Measurements from ENCODE around the gene RACK1. TPM values are rescaled to one million over a fixed set of nuclear protein-coding genes. Genes with fewer than 3 reads are reported as not detected.
A peak's percentile ranks its signal among the peaks of the same experiment; 100 is the strongest.
"Not testable (repeated sequence)": the region's sequence is repeated elsewhere in the genome, so short reads cannot be mapped to it uniquely, and the experiment has no call there.

Gene RACK1
- total RNA-seq, 1 donor from 2014 or later = 1,656 TPM

- DNase-seq (ENCODE audit: low read depth) (no peak), FAIRE-seq (no peak)
- TF ChIP-seq CTCF (IDR thresholded peaks at IDR 0.05; ENCODE audit: insufficient read depth, low read depth, low read length) = no peak
- no peak for TF ChIP-seq EZH2 (IDR thresholded peaks at IDR 0.05; ENCODE audit: insufficient read depth, low read length)
- Histone ChIP-seq H3K36me3 (ENCODE audit: insufficient read depth, low read length) (no peaks in the 10 kb centered on the region), H3K27me3 (ENCODE audit: insufficient read depth, low read length) (no peaks in the 10 kb centered on the region), H4K20me1 (ENCODE audit: insufficient read depth, low read length) (no peaks in the 10 kb centered on the region), H3K4me2 (ENCODE audit: low read length) (no peak overlapping the region), H3K9me3 (ENCODE audit: insufficient read depth, low read depth, low read length) (no peaks in the 10 kb centered on the region), H3K79me2 (ENCODE audit: insufficient read depth, low read length) (no peaks in the 10 kb centered on the region), H3K9ac (ENCODE audit: low read length) (no peak overlapping the region), H3K27ac (ENCODE audit: low read depth, low read length) (no peak overlapping the region), H3K4me1 (ENCODE audit: insufficient read depth, low read length) (no peaks in the 10 kb centered on the region), H3K4me3 (ENCODE audit: insufficient read depth, low read depth, low read length) (no peak overlapping the region), H2AFZ (ENCODE audit: low read depth, low read length) (no peak overlapping the region)
- H3K9me3 Mint-ChIP-seq (ENCODE audit: unreplicated experiment) = no peaks in the 10 kb centered on the region
- no peaks in the 10 kb centered on the region for H3K27me3 Mint-ChIP-seq (ENCODE audit: low read depth, unreplicated experiment)
- no peak overlapping the region for H3K4me3 Mint-ChIP-seq (ENCODE audit: unreplicated experiment)
- H3K36me3 Mint-ChIP-seq (ENCODE audit: low read depth, unreplicated experiment) = no peaks in the 10 kb centered on the region
- H3K4me1 Mint-ChIP-seq (ENCODE audit: low read depth, unreplicated experiment) = peaks cover 2% of the 10 kb centered on the region
- H3K27ac Mint-ChIP-seq (ENCODE audit: unreplicated experiment) = peak overlapping the region; percentile 83
These were observed 38.2 kb upstream of the RACK1 start for GRCh38 chr5:181281984-181282316.

- Mint-ChIP-seq H3K4me1 (ENCODE audit: low read depth, unreplicated experiment) (peaks cover 2% of the 10 kb centered on the region), H3K27ac (ENCODE audit: unreplicated experiment) (peak overlapping the region; percentile 83), H3K36me3 (ENCODE audit: low read depth, unreplicated experiment) (no peaks in the 10 kb centered on the region), H3K9me3 (ENCODE audit: unreplicated experiment) (no peaks in the 10 kb centered on the region), H3K27me3 (ENCODE audit: low read depth, unreplicated experiment) (no peaks in the 10 kb centered on the region), H3K4me3 (ENCODE audit: unreplicated experiment) (no peak overlapping the region)
- Histone ChIP-seq H2AFZ (ENCODE audit: low read depth, low read length) (no peak overlapping the region), H3K36me3 (ENCODE audit: insufficient read depth, low read length) (no peaks in the 10 kb centered on the region), H3K27me3 (ENCODE audit: insufficient read depth, low read length) (no peaks in the 10 kb centered on the region), H4K20me1 (ENCODE audit: insufficient read depth, low read length) (no peaks in the 10 kb centered on the region), H3K79me2 (ENCODE audit: insufficient read depth, low read length) (no peaks in the 10 kb centered on the region), H3K4me3 (ENCODE audit: insufficient read depth, low read depth, low read length) (no peak overlapping the region), H3K4me2 (ENCODE audit: low read length) (no peak overlapping the region), H3K27ac (ENCODE audit: low read depth, low read length) (no peak overlapping the region), H3K9ac (ENCODE audit: low read length) (no peak overlapping the region), H3K9me3 (ENCODE audit: insufficient read depth, low read depth, low read length) (no peaks in the 10 kb centered on the region), H3K4me1 (ENCODE audit: insufficient read depth, low read length) (no peaks in the 10 kb centered on the region)
- FAIRE-seq (no peak), DNase-seq (ENCODE audit: low read depth) (no peak)
- TF ChIP-seq CTCF (IDR thresholded peaks at IDR 0.05; ENCODE audit: insufficient read depth, low read depth, low read length) (no peak), EZH2 (IDR thresholded peaks at IDR 0.05; ENCODE audit: insufficient read depth, low read length) (no peak)
These were observed 37.6 kb upstream of the RACK1 start for GRCh38 chr5:181281077-181281983.

GRCh38 chr5:181280251-181280762 lies 36.6 kb upstream of the RACK1 start:
- H3K27ac Mint-ChIP-seq (ENCODE audit: unreplicated experiment) = no peak overlapping the region
- Histone ChIP-seq H3K4me3 (ENCODE audit: insufficient read depth, low read depth, low read length) (no peak overlapping the region), H3K27ac (ENCODE audit: low read depth, low read length) (no peak overlapping the region), H3K36me3 (ENCODE audit: insufficient read depth, low read length) (no peaks in the 10 kb centered on the region), H3K79me2 (ENCODE audit: insufficient read depth, low read length) (no peaks in the 10 kb centered on the region), H3K9me3 (ENCODE audit: insufficient read depth, low read depth, low read length) (no peaks in the 10 kb centered on the region), H3K9ac (ENCODE audit: low read length) (no peak overlapping the region), H3K4me1 (ENCODE audit: insufficient read depth, low read length) (no peaks in the 10 kb centered on the region), H3K27me3 (ENCODE audit: insufficient read depth, low read length) (no peaks in the 10 kb centered on the region), H4K20me1 (ENCODE audit: insufficient read depth, low read length) (no peaks in the 10 kb centered on the region), H3K4me2 (ENCODE audit: low read length) (no peak overlapping the region), H2AFZ (ENCODE audit: low read depth, low read length) (no peak overlapping the region)
- peaks cover 2% of the 10 kb centered on the region for H3K4me1 Mint-ChIP-seq (ENCODE audit: low read depth, unreplicated experiment)
- no peaks in the 10 kb centered on the region for H3K27me3 Mint-ChIP-seq (ENCODE audit: low read depth, unreplicated experiment)
- no peaks in the 10 kb centered on the region for H3K36me3 Mint-ChIP-seq (ENCODE audit: low read depth, unreplicated experiment)
- FAIRE-seq (no peak), DNase-seq (ENCODE audit: low read depth) (no peak)
- H3K4me3 Mint-ChIP-seq (ENCODE audit: unreplicated experiment) = no peak overlapping the region
- TF ChIP-seq CTCF (IDR thresholded peaks at IDR 0.05; ENCODE audit: insufficient read depth, low read depth, low read length) (no peak), EZH2 (IDR thresholded peaks at IDR 0.05; ENCODE audit: insufficient read depth, low read length) (no peak)
- no peaks in the 10 kb centered on the region for H3K9me3 Mint-ChIP-seq (ENCODE audit: unreplicated experiment)

GRCh38 chr5:181273433-181273744 lies 29.7 kb upstream of the RACK1 start:
- H3K27ac Mint-ChIP-seq (ENCODE audit: unreplicated experiment) = not testable (repeated sequence)

More at GRCh38 chr5:181273433-181273744, 29.7 kb upstream of the RACK1 start:
- FAIRE-seq; H3K27me3 ChIP-seq (ENCODE audit: insufficient read depth, low read length); H4K20me1 ChIP-seq (ENCODE audit: insufficient read depth, low read length); H3K36me3 Mint-ChIP-seq (ENCODE audit: low read depth, unreplicated experiment); H3K27me3 Mint-ChIP-seq (ENCODE audit: low read depth, unreplicated experiment); H3K9me3 ChIP-seq (ENCODE audit: insufficient read depth, low read depth, low read length); H3K4me1 Mint-ChIP-seq (ENCODE audit: low read depth, unreplicated experiment); DNase-seq (ENCODE audit: low read depth); H3K36me3 ChIP-seq (ENCODE audit: insufficient read depth, low read length); H3K79me2 ChIP-seq (ENCODE audit: insufficient read depth, low read length); H3K9me3 Mint-ChIP-seq (ENCODE audit: unreplicated experiment); H2AFZ ChIP-seq (ENCODE audit: low read depth, low read length); H3K4me1 ChIP-seq (ENCODE audit: insufficient read depth, low read length); H3K9ac ChIP-seq (ENCODE audit: low read length); H3K4me2 ChIP-seq (ENCODE audit: low read length); H3K27ac ChIP-seq (ENCODE audit: low read depth, low read length); H3K4me3 ChIP-seq (ENCODE audit: insufficient read depth, low read depth, low read length): not testable (repeated sequence)
- peak overlapping the region; percentile 57 for H3K4me3 Mint-ChIP-seq (ENCODE audit: unreplicated experiment)

All from astrocyte (in vitro differentiated cells and primary cell).